C4-2B (cell line): Measurements from ENCODE around the gene PKD1L1.

Experiments
- H3K27ac ChIP-seq: fragments of 450-650 bp; 2 replicates; pipeline ENCODE4 v1.5.1; 2017
- CTCF ChIP-seq: fragments of 450-650 bp; conservative IDR thresholded peaks from 2 replicates; pipeline ENCODE4 v1.5.1; 2017; ENCODE audit warnings: mild to moderate bottlenecking
- ZFX ChIP-seq: fragments of 450-650 bp; IDR thresholded peaks from 2 replicates; pipeline ENCODE4 v1.6.1; 2017

The PKD1L1 gene

GRCh38 chr7:47956220-47956619 lies 8.0 kb upstream of the PKD1L1 start:
- no peak overlapping the region for H3K27ac ChIP-seq
- TF ChIP-seq CTCF = no peak
- TF ChIP-seq ZFX = no peak

GRCh38 chr7:47954231-47954911 lies 6.1 kb upstream of the PKD1L1 start:
- no peak overlapping the region for H3K27ac ChIP-seq
- TF ChIP-seq ZFX (no peak), CTCF (no peak)

- no peak overlapping the region for H3K27ac ChIP-seq
- no peak for TF ChIP-seq ZFX
- TF ChIP-seq CTCF = no peak
These were observed 5.6 kb upstream of the PKD1L1 start for GRCh38 chr7:47953822-47954221.

- TF ChIP-seq CTCF (no peak), ZFX (no peak)
These were observed 4.0 kb upstream of the PKD1L1 start for GRCh38 chr7:47952224-47952623.

GRCh38 chr7:47951374-47951773 lies 3.1 kb upstream of the PKD1L1 start:
- H3K27ac ChIP-seq = no peak overlapping the region
- no peak for TF ChIP-seq CTCF
- no peak for TF ChIP-seq ZFX

More at GRCh38 chr7:47952224-47952623, 4.0 kb upstream of the PKD1L1 start:
- H3K27ac ChIP-seq = no peak overlapping the region

GRCh38 chr7:47950714-47951113 lies 2.4 kb upstream of the PKD1L1 start:
- H3K27ac ChIP-seq = no peak overlapping the region; the same call in 1 of the 2 replicates
- TF ChIP-seq CTCF (no peak), ZFX (no peak)

- no peak overlapping the region for H3K27ac ChIP-seq
These were observed 1.4 kb upstream of the PKD1L1 start for GRCh38 chr7:47949703-47950102.

More at GRCh38 chr7:47949703-47950102, 1.4 kb upstream of the PKD1L1 start:
- TF ChIP-seq ZFX (no peak), CTCF (no peak)
